ENCODE measurements around the gene EPN1. TPM values are rescaled to one million over a fixed set of nuclear protein-coding genes. Genes with fewer than 3 reads are reported as not detected.
A peak's percentile ranks its signal among the peaks of the same experiment; 100 is the strongest.

Gene EPN1
- total and polyA plus RNA-seq, 8 donors, result 67.7 to 120 (median 95.1) TPM

GRCh38 chr19:55702131-55702627 lies 27.2 kb downstream of the EPN1 start:
- ATAC-seq, result no peak
- peaks cover 0 to 53% of the 10 kb centered on the region in 2 donors for H3K36me3 ChIP-seq
- no peak for DNase-seq
- H3K27ac ChIP-seq, result no peak overlapping the region
- no peaks in the 10 kb centered on the region for H3K4me1 ChIP-seq
- intact Hi-C loops (cut with DNase I), result no loop called here
- no peaks in the 10 kb centered on the region for H3K27me3 ChIP-seq
- TF ChIP-seq CTCF (IDR thresholded peaks at IDR 0.05), result no peak
- no peak overlapping the region for H3K4me3 ChIP-seq
- H3K9me3 ChIP-seq, result no peaks in the 10 kb centered on the region

- intact Hi-C loops (cut with DNase I), result no loop called here
- DNase-seq, result peak in 3 of 4 donors; percentile 3 to 91 (median 39)
- Histone ChIP-seq H3K9me3 (no peaks in the 10 kb centered on the region), H3K36me3 (peaks cover 0 to 37% of the 10 kb centered on the region in 2 donors), H3K4me1 (no peaks in the 10 kb centered on the region), H3K4me3 (no peak overlapping the region), H3K27me3 (no peaks in the 10 kb centered on the region), H3K27ac (no peak overlapping the region)
- TF ChIP-seq CTCF (IDR thresholded peaks at IDR 0.05), result peak; percentile 62 to 80
- ATAC-seq, result peak; percentile 93
These were observed 28.8 kb downstream of the EPN1 start for GRCh38 chr19:55703790-55704215.

GRCh38 chr19:55704494-55705245 lies 29.6 kb downstream of the EPN1 start:
- intact Hi-C loops (cut with DNase I), result no loop called here
- no peaks in the 10 kb centered on the region for H3K27me3 ChIP-seq
- ATAC-seq (peak; percentile 28), DNase-seq (no peak)
- no peak overlapping the region for H3K27ac ChIP-seq
- H3K9me3 ChIP-seq, result no peaks in the 10 kb centered on the region
- peaks cover 0 to 28% of the 10 kb centered on the region in 2 donors for H3K36me3 ChIP-seq
- H3K4me3 ChIP-seq, result no peak overlapping the region
- no peak for TF ChIP-seq CTCF (IDR thresholded peaks at IDR 0.05)
- H3K4me1 ChIP-seq, result no peaks in the 10 kb centered on the region

GRCh38 chr19:55705972-55706371 lies 30.9 kb downstream of the EPN1 start:
- H3K27ac ChIP-seq, result no peak overlapping the region
- DNase-seq (no peak), ATAC-seq (no peak)
- H3K4me1 ChIP-seq, result no peaks in the 10 kb centered on the region
- no peak for TF ChIP-seq CTCF (IDR thresholded peaks at IDR 0.05)
- no peaks in the 10 kb centered on the region for H3K9me3 ChIP-seq
- no peak overlapping the region for H3K4me3 ChIP-seq
- no peaks in the 10 kb centered on the region for H3K27me3 ChIP-seq
- intact Hi-C loops (cut with DNase I), result no loop called here
- peaks cover 0 to 15% of the 10 kb centered on the region in 2 donors for H3K36me3 ChIP-seq

GRCh38 chr19:55711719-55712118 lies 36.7 kb downstream of the EPN1 start:
- H3K27me3 ChIP-seq, result peaks cover 0 to 27% of the 10 kb centered on the region in 2 donors
- no peaks in the 10 kb centered on the region for H3K36me3 ChIP-seq
- no peak overlapping the region for H3K4me3 ChIP-seq
- H3K27ac ChIP-seq, result no peak overlapping the region
- DNase-seq (no peak), ATAC-seq (no peak)
- TF ChIP-seq CTCF (IDR thresholded peaks at IDR 0.05), result no peak
- H3K4me1 ChIP-seq, result no peaks in the 10 kb centered on the region
- intact Hi-C loops (cut with DNase I), result no loop called here
- no peaks in the 10 kb centered on the region for H3K9me3 ChIP-seq

Measured in left lung (tissue), 10 donors.